ENCODE data around the gene CDHR1.

The CDHR1 gene

GRCh38 chr10:84230359-84230758 is 36.0 kb downstream of the CDHR1 start:
- DNase-seq (ENCODE audit: low read depth): no peak

GRCh38 chr10:84232376-84232775 is 38.0 kb downstream of the CDHR1 start:
- DNase-seq (ENCODE audit: low read depth): no peak

DNA sequence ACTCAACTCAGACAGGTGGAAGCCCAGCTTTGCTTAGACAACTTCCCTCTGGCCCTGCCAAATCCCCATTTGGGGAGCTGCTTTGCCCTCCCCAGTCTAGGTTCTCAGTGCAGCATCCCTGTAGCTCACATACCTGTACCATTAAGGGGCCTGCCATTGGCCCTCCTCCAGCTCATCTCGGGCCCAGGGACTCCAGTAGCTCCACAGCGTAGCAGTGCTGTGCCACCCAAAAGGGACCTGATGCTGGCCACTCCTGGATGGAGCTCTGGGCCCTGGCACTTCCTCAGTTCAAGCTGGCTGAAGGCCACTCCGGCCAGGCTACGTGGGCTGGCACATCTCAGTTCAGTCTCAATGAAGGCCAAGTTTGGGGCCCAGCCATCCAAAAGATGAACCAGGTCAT is 39.6 kb downstream of the CDHR1 start:
- no peak for DNase-seq (ENCODE audit: low read depth)

GRCh38 chr10:84234479-84234878 is 40.1 kb downstream of the CDHR1 start:
- DNase-seq (ENCODE audit: low read depth): no peak

- DNase-seq (ENCODE audit: low read depth): no peak
Observed at GRCh38 chr10:84235096-84235495, 40.8 kb downstream of the CDHR1 start.

DNA sequence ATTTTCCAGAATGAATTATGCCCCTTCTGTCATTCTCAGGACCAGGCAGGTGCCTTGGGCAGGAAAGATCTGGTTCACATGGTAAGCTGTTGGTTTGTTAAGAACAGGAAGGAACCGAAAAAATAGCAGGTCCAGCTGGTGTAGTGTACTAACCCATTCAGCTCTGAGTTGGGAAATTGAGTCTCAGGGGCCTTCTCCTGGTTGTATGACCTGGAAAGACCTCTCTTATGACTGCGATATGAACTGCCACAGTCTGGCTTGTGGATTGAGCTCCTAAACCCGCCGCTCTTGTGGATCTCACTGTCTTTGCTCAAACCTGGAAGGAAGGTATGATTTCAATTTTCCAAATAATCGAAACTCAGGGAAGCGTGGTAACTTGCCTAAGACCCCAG is 42.5 kb downstream of the CDHR1 start:
- DNase-seq (ENCODE audit: low read depth): no peak

DNA sequence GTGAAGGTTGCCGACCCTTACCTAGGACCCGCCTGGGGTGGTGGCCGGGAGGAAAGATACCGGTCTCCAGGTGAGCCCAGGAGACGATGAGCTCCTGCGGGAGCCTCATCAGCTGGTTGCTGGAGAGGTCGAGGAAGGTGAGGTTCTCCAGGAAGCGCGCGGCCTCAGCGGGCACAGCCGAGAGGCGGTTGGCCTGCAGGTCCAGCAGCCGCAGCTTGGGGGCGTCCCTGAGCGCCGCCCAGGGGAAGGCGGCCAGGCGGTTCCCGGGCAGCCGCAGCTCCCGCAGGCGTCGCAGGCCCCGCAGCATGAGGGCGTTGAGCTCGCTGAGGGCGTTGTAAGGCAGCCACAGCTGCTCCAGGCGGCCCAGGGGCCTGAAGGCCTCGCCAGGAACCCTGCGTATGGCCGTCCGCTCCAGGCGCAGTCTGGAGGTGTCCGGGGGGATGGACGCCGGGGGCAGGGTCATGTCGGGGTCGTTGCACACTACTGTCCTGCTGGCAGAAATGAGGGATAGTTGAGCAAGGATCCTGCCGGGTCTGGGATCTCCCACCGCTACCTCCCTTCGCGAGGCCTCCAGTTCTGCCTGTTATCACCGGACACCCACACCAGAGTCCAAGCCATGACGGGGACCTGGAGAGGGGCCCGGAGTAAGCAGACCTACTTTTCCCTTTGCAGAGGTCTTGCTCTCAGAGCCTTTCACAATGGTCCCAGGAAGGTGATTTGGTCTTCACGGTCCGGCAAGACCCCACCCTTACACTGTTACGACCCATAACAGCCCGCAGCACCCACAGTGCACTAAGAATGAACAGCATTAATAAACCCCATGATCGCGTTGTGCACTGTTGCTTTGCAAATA is 43.1 kb downstream of the CDHR1 start:
- DNase-seq (ENCODE audit: low read depth): no peak

GRCh38 chr10:84238909-84239308 is 44.6 kb downstream of the CDHR1 start:
- no peak for DNase-seq (ENCODE audit: low read depth)

DNA sequence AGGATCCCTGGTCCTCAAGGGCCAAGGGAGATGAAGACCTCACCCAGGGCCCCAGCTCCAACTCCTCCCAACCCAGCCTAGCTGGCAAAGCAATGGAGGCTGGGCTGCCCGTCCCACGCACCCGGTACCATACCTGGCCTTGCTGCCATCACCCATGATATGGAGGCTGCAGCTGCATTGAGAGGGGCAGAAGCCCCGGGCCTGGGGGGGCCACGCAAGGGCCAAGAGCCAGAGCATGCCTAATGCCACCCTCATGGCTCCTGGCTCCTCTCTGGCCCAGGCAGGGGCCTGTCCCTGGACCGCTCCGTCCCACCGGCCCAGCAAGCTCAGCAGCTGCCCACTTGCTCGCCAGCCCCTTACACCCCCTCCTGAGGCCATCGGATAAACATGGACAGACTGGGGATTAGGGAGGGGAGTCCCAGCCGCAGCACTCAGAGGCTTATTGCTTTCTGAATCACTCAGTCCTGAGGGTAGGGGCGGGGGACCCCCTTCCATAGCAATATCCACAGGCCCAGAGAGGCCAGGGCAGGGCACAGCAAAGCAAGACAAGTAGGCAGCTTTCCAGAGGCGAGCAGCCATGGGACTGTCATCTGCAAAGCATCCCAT is 47.0 kb downstream of the CDHR1 start, which contains the start of gene LRIT1:
Gene LRIT1 (minus strand): TSS at position 362 of the 606 bp plus-strand sequence. CDS start 107 bp downstream, at position 255.
- no peak for DNase-seq (ENCODE audit: low read depth)

GRCh38 chr10:84243759-84244158 is 49.4 kb downstream of the CDHR1 start:
- no peak for DNase-seq (ENCODE audit: low read depth)

GRCh38 chr10:84244651-84245270 is 50.4 kb downstream of the CDHR1 start, which contains the start of gene RGR:
Gene RGR (plus strand): TSS chr10:84245053. CDS start chr10:84245091, 38 bp downstream.
- no peak for DNase-seq (ENCODE audit: low read depth)

GRCh38 chr10:84247496-84247895 is 53.2 kb downstream of the CDHR1 start:
- DNase-seq (ENCODE audit: low read depth): no peak

DNA sequence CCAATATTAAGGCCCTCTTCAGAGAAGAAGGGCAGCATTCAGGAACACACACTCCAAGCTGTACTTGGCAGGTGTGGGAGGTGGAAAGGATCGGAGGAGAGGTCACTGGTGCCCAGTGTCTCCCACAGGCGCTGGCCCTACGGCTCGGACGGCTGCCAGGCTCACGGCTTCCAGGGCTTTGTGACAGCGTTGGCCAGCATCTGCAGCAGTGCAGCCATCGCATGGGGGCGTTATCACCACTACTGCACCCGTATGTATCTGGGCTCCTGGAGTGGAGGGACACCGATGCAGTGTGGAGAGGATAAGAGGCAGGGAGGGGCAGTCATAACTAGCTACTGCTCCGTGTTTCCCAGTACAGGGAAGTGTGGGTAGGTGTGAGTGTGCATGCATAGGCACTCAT is 54.5 kb downstream of the CDHR1 start:
- no peak for DNase-seq (ENCODE audit: low read depth)

- no peak for DNase-seq (ENCODE audit: low read depth)
Observed at GRCh38 chr10:84254552-84255478, 60.5 kb downstream of the CDHR1 start.

DNA sequence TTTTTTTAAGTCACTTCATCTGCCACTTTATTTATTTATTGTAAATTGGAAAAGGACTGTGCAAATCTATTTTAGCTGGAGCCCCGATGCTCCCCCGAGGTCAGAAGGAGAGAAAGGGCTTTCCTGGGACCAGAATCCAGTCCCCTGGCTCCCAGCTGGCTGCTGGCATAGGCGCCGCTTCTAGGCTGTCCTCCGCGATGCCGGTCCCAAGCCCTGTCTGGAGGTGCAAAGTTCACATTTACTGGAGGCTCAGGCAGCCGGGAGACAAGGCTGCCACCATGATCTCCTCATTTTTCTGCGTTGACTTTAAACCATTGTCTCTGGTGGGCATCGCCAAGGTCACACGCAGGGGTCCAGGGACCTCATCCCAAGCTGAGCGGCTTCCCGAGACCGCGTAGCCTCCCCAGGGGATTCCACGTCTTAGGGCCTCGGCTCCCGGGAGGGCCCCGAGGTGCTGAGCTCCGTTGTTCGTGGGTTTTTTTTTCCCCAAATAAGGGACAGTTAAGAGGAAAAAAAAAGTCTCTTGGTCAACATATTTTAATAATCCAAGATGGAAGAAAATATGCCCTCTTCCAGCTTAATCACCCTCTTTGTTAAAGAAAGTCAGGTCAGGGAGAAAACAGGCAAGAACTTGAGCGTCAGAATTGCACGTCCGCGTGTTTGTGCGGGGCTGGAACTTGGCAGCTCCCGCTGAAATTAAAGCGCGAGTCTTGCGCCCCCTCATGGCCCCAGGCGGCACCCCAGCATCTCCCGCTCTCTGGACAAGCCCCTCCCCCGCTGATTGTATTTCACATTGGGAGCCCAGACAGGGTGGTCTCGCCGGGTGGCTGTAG is 62.4 kb downstream of the CDHR1 start:
- no peak for DNase-seq (ENCODE audit: low read depth)

- no peak for DNase-seq (ENCODE audit: low read depth)
Observed at GRCh38 chr10:84257343-84258020, 63.1 kb downstream of the CDHR1 start.

DNA sequence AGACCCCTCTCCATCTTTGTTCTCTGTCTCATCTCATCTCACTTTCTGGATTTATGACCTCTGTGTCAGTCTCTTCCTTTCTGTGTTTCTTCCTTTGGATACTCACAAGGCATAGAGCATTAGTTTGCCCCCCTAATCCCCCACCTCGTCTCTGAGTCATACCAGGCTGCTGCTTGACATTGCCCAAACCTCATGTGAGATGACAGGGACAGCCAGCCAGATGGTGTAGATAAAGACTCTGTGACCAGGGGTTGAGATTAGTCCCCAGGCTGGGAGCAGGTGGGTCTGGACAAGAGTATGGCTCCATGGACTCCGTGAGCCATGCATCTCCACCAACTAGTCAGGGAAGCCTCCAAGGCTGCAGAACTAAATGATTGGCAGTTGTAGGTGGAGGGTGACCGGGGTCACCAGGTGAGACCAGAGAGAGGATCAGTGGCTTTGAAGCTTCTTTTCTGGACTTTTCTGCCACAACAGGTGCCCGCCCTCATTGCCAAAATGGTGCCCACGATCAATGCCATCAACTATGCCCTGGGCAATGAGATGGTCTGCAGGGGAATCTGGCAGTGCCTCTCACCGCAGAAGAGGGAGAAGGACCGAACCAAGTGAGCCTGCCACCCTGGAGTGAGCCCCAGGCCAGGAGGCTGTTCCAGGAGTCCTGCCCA is 63.8 kb downstream of the CDHR1 start:
- no peak for DNase-seq (ENCODE audit: low read depth)

DNA sequence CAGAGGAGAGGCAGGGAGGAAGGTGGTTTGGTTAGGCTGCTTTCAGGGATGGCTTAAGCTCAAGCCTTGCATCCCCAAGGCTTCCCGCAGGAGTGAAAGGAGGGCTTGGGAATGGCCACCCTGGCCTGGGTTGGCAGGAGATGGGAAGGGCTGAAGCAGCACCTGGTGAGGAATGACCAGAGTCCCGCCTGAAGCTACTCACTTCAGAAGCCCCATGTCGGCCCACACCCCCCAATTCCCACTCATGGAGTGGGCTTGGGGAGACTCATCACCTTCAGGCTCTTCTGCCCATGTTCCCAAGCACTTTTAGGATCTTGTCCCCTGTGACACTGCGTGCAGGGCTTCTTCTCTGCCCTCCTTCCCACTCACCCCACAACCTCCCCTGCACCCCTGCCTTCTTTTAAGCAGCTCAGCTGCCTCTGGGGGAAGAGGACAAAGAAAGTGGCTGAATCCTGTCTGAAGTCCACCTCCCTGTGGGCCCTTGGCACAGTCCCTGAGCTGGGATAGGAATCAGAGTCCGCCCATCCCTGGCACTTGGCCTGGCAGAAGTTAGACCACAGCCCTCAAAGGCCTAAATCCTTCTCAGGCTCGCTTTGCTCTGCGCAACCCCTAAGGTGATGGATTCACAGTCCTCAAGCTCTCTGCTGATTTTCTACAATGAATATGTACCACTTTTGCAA is 67.0 kb downstream of the CDHR1 start:
- no peak for DNase-seq (ENCODE audit: low read depth)
